Activated CD4-positive, alpha-beta memory T cell treated with anti-CD3 and anti-CD28 coated beads, Interleukin-2, amount 10 ng/mL, durations not matched to agents 7 days and 5 days (primary cell): ENCODE results near the gene MTCL1. TPM values are rescaled to one million over a fixed set of nuclear protein-coding genes. Genes with fewer than 3 reads are reported as not detected.

ENCODE experiments used
- CTCF ChIA-PET: fragments of 350-600 bp; sonication (Branson Sonifier 250); formaldehyde crosslinking; loops from one replicate; lab custom pipeline; 2021; ENCODE audit warnings: antibody characterized with exemption, inconsistent platforms; lab: Charles Lee
- POLR2A ChIA-PET: fragments of 350-600 bp; sonication (Branson Sonifier 250); formaldehyde crosslinking; loops from one replicate; lab custom pipeline; 2021; ENCODE audit warnings: antibody characterized with exemption; lab: Charles Lee
- DNase-seq: peaks from one replicate; pipeline ENCODE4 v3.0.0-alpha.2; 2020
- H3K27ac Mint-ChIP-seq: one replicate; pipeline ENCODE4 v1.8.0; 2021; ENCODE audit warnings: mild to moderate bottlenecking, mixed read lengths
- H3K27me3 Mint-ChIP-seq: one replicate; pipeline ENCODE4 v1.8.0; 2021; ENCODE audit warnings: mixed read lengths
- H3K36me3 Mint-ChIP-seq: one replicate; pipeline ENCODE4 v1.8.0; 2021; ENCODE audit warnings: low read depth, mixed read lengths
- H3K4me1 Mint-ChIP-seq: one replicate; pipeline ENCODE4 v1.8.0; 2021; ENCODE audit warnings: mixed read lengths
- H3K4me3 Mint-ChIP-seq: one replicate; pipeline ENCODE4 v1.8.0; 2021; ENCODE audit warnings: mild to moderate bottlenecking, mixed read lengths
- H3K9me3 Mint-ChIP-seq: one replicate; pipeline ENCODE4 v1.8.0; 2021; ENCODE audit warnings: mixed read lengths
- total RNA-seq, 2 experiments: library from RNA; stranded (reverse); gene quantifications; one replicate each; pipeline ENCODE4 v1.2.3, GENCODE V29; 2021

The MTCL1 gene
- total RNA-seq, 2 experiments from 2014 or later, result 0.75 to 1.1 TPM

GRCh38 chr18:8744038-8744437 lies 38.7 kb downstream of the MTCL1 start:
- peaks cover 4% of the 10 kb centered on the region for H3K27me3 Mint-ChIP-seq
- CTCF ChIA-PET, result interaction anchor here (1.3 kb wide), 1 partner anchor 135 kb away, joined by 3 read pairs; the partner anchor contains the start of gene RAB12
- peaks cover 24% of the 10 kb centered on the region for H3K9me3 Mint-ChIP-seq
- H3K36me3 Mint-ChIP-seq, result peaks cover 12% of the 10 kb centered on the region
- H3K4me1 Mint-ChIP-seq, result peaks cover 35% of the 10 kb centered on the region
- no peak overlapping the region for H3K4me3 Mint-ChIP-seq
- POLR2A ChIA-PET, result no interaction called here
- H3K27ac Mint-ChIP-seq, result peak overlapping the region; percentile 9
- no peak for DNase-seq

GRCh38 chr18:8744656-8745055 lies 39.3 kb downstream of the MTCL1 start:
- H3K36me3 Mint-ChIP-seq, result peaks cover 12% of the 10 kb centered on the region
- CTCF ChIA-PET, result interaction anchor here (1.3 kb wide), 1 partner anchor 136 kb away, joined by 3 read pairs; the partner anchor contains the start of gene RAB12
- no peak overlapping the region for H3K4me3 Mint-ChIP-seq
- POLR2A ChIA-PET, result no interaction called here
- H3K27ac Mint-ChIP-seq, result peak overlapping the region; percentile 9
- peaks cover 24% of the 10 kb centered on the region for H3K9me3 Mint-ChIP-seq
- DNase-seq, result peak; percentile 43
- peaks cover 4% of the 10 kb centered on the region for H3K27me3 Mint-ChIP-seq
- peaks cover 35% of the 10 kb centered on the region for H3K4me1 Mint-ChIP-seq

DNA sequence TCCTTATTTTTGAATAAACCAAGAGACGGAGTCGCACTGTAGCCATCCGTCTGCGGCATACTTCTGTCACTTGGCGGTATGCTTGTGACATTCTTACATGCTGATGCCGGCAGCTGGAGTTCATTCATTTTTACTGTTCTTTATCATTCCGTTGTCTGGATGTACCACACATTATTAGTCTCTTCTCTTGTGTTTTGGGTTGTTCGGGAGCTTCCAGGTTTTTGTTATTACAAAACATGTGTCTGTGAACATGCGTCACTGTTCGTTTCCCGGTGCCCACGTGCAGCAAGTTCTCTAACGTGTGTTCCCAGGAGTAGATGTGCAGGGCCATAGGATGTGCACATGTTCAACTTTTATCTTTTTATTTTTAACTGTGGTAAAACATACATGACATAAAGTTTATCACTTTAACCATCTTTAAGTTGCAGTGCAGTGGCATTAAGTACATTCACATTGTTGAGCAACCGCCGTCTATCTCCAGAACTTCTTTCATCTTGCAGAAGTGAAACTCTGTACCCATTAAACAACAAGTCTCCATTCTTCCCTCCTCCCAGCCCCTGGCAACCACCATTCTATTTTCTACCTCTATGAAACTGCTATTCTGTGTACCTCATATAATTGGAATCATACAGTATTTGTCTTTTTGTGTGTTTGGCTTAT lies 40.1 kb downstream of the MTCL1 start:
- Mint-ChIP-seq H3K36me3 (peaks cover 12% of the 10 kb centered on the region), H3K27me3 (peaks cover 4% of the 10 kb centered on the region), H3K4me3 (no peak overlapping the region), H3K27ac (no peak overlapping the region), H3K9me3 (peaks cover 24% of the 10 kb centered on the region), H3K4me1 (peaks cover 38% of the 10 kb centered on the region)
- ChIA-PET POLR2A (no interaction called here), CTCF (no interaction called here)
- no peak for DNase-seq

- H3K9me3 Mint-ChIP-seq, result peaks cover 10% of the 10 kb centered on the region
- H3K4me3 Mint-ChIP-seq, result no peak overlapping the region
- H3K4me1 Mint-ChIP-seq, result peaks cover 33% of the 10 kb centered on the region
- peaks cover 4% of the 10 kb centered on the region for H3K27me3 Mint-ChIP-seq
- H3K36me3 Mint-ChIP-seq, result peaks cover 9% of the 10 kb centered on the region
- H3K27ac Mint-ChIP-seq, result no peak overlapping the region
- ChIA-PET CTCF (interaction anchor here (1.3 kb wide), 1 partner anchor 51 kb away, joined by 3 read pairs; no protein-coding TSS in a partner anchor), POLR2A (interaction anchor here (0.9 to 1.3 kb wide), 2 partner anchors 8 to 12 kb away, joined by 3 read pairs; no protein-coding TSS in a partner anchor)
- DNase-seq, result no peak
These were observed 42.1 kb downstream of the MTCL1 start for GRCh38 chr18:8747440-8747937.

DNA sequence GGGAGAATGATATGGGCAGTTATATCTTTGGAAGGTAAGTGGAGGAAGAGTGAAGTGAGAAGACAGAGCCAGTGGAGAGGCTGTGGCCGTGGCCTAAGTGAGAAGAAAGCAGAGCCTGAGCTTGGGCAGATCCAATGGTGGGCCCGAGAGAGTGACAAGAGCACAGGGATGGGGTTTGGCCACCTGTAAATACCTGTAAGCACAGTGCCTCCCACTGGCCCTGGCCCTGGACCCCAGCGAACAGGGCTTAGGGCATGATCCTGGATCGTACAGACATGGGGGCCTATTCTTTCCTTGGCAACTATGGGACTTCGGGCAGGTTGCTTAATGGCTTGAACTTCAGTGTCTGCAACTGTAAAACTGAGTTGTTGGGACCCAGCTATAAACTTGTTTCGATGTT lies 44.1 kb downstream of the MTCL1 start:
- Mint-ChIP-seq H3K9me3 (no peaks in the 10 kb centered on the region), H3K4me3 (no peak overlapping the region), H3K27ac (no peak overlapping the region), H3K36me3 (peaks cover 3% of the 10 kb centered on the region), H3K27me3 (peaks cover 4% of the 10 kb centered on the region), H3K4me1 (peaks cover 20% of the 10 kb centered on the region)
- CTCF ChIA-PET, result interaction anchor here (0.6 kb wide), 1 partner anchor 24 kb away, joined by 3 read pairs; no protein-coding TSS in a partner anchor
- no peak for DNase-seq
- POLR2A ChIA-PET, result no interaction called here

- ChIA-PET POLR2A (no interaction called here), CTCF (no interaction called here)
- H3K27me3 Mint-ChIP-seq, result no peaks in the 10 kb centered on the region
- H3K36me3 Mint-ChIP-seq, result no peaks in the 10 kb centered on the region
- peaks cover 22% of the 10 kb centered on the region for H3K4me1 Mint-ChIP-seq
- H3K9me3 Mint-ChIP-seq, result no peaks in the 10 kb centered on the region
- H3K27ac Mint-ChIP-seq, result no peak overlapping the region
- H3K4me3 Mint-ChIP-seq, result no peak overlapping the region
- DNase-seq, result no peak
These were observed 45.6 kb downstream of the MTCL1 start for GRCh38 chr18:8750954-8751415.

GRCh38 chr18:8751692-8752091 lies 46.3 kb downstream of the MTCL1 start:
- Mint-ChIP-seq H3K27ac (no peak overlapping the region), H3K36me3 (no peaks in the 10 kb centered on the region), H3K9me3 (no peaks in the 10 kb centered on the region), H3K4me1 (peaks cover 24% of the 10 kb centered on the region), H3K4me3 (no peak overlapping the region), H3K27me3 (no peaks in the 10 kb centered on the region)
- POLR2A ChIA-PET, result no interaction called here
- DNase-seq, result no peak
- CTCF ChIA-PET, result no interaction called here

DNA sequence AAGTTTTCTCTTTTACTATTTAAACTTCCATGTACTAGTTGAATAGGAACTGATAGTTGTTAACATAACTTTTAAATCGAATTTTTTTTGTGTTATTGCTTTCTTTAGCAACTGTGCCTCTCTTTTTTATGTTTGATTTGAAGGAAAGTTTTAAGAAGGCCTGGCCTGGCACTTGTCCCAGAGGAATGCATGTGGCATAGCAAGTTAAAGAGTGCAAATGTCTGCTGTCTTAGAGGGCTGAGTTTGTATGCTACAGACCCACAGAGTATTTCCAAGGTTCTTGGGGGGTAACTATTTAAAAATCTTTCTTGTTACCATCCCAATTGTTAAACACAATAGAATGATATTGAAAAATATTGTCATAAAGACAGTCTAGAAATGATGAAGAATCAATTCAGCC lies 47.0 kb downstream of the MTCL1 start:
- ChIA-PET CTCF (no interaction called here), POLR2A (no interaction called here)
- Mint-ChIP-seq H3K4me3 (no peak overlapping the region), H3K27me3 (no peaks in the 10 kb centered on the region), H3K27ac (no peak overlapping the region), H3K4me1 (peaks cover 27% of the 10 kb centered on the region), H3K9me3 (no peaks in the 10 kb centered on the region), H3K36me3 (no peaks in the 10 kb centered on the region)
- DNase-seq, result no peak

DNA sequence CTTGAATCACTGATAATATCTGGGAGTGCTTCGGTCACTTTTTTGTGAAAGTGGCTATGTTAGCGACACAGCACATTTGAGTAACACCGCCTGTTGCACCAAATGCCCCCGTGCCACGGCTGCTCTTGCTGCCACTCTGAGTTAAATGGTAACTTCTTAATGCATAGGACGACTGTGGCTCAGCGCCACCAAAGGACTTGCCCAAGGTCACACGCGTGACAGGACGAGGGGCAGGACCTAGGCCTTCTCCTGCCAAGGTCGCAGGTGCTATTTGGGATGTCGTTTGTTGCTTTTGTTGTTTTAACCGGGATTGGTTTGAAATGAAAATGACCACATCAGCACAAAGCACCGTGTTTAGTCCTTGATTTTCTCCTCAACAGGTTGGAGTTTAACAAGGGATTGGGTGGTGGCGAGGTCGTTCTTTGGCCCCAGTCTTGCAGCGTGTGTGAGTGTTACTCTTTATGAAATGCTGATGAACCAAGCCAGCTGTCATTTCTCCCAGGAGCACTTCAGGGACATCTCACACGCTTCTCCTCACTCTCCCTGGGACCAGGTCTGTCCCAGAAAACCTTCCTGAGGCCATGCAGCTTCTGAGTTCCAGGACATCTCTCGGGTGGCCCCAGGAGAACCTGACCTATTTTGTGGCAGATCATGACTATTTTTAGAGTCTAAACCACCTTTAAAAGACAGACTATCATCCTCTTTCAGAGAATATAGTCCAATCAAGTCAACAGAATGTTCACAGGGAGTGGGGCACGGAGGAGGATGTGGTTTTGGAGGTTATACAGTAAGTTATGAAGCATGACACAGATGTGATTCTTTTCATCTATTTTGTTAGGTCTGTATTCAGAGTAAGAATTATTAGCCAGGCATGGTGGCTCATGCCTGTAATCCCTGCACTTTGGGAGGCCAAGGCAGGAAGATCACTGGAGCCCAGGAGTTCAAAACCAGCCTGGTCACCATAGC lies 49.9 kb downstream of the MTCL1 start:
- Mint-ChIP-seq H3K4me3 (peak overlapping the region; percentile 26), H3K36me3 (no peaks in the 10 kb centered on the region), H3K27me3 (no peaks in the 10 kb centered on the region), H3K9me3 (no peaks in the 10 kb centered on the region), H3K27ac (peak overlapping the region; percentile 85), H3K4me1 (peaks cover 30% of the 10 kb centered on the region)
- CTCF ChIA-PET, result no interaction called here
- DNase-seq, result peak; percentile 74
- POLR2A ChIA-PET, result interaction anchor here (1.0 to 1.6 kb wide), 3 partner anchors 8 to 864 kb away, joined by 3 to 4 read pairs (median 3); no protein-coding TSS in a partner anchor

DNA sequence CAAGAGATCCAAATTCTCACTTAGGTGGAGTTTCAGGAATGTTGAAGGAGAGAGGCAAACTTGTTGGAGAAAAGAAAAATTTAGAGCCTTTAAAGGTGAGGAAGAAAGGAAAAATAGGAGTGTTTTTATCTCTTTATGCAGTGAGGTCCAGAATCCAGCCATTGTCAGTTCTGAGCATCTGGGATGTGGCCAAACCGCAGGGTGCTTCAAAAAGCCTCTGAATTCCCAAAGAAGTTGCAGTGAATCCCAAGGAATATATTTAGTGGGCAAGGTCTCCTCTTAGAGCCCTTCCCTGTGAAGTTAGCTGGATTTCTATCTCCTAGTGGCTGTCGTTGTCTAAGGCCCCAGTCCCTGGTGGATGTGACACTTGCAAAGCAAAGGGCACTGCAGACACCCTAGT lies 51.2 kb downstream of the MTCL1 start:
- Mint-ChIP-seq H3K9me3 (peaks cover 4% of the 10 kb centered on the region), H3K4me3 (no peak overlapping the region), H3K27me3 (peaks cover 2% of the 10 kb centered on the region), H3K27ac (no peak overlapping the region), H3K36me3 (no peaks in the 10 kb centered on the region), H3K4me1 (peaks cover 28% of the 10 kb centered on the region)
- no peak for DNase-seq
- CTCF ChIA-PET, result no interaction called here
- POLR2A ChIA-PET, result no interaction called here

DNA sequence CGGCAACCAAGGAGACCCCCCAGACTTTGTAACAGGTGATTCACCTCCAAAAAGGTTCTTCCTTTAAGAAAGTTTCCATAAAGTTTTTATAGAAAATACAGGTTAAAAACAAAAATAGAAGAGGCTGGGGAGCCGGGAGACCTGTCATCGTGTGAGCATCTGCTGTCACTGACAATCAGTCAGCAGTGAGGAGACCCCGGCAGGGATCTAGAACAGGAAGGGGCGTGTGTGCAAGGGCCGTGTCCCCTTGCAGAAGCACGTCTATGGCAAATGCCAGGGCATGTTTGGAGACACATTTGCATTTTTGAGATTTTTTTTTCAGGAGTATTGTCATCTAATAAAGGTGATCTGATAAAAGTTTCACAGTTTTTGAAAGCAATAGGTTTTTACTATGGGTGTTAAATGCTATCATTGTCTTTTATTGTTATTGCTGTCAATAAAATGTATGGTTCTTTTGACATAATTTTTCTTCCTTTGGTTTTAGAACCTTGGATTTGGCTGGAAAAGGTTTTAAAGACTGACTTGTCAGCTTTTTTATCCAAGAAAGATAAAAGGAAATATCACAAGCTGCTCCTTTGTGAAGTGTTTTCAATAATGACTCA lies 52.1 kb downstream of the MTCL1 start:
- Mint-ChIP-seq H3K4me3 (no peak overlapping the region), H3K36me3 (no peaks in the 10 kb centered on the region), H3K27ac (no peak overlapping the region), H3K27me3 (peaks cover 2% of the 10 kb centered on the region), H3K4me1 (peaks cover 28% of the 10 kb centered on the region), H3K9me3 (peaks cover 11% of the 10 kb centered on the region)
- no peak for DNase-seq
- ChIA-PET CTCF (no interaction called here), POLR2A (interaction anchor here (1.2 kb wide), 1 partner anchor 51 kb away, joined by 3 read pairs; no protein-coding TSS in a partner anchor)

GRCh38 chr18:8758466-8758865 lies 53.1 kb downstream of the MTCL1 start:
- no peak for DNase-seq
- peaks cover 28% of the 10 kb centered on the region for H3K4me1 Mint-ChIP-seq
- H3K27ac Mint-ChIP-seq, result no peak overlapping the region
- peaks cover 2% of the 10 kb centered on the region for H3K27me3 Mint-ChIP-seq
- peaks cover 12% of the 10 kb centered on the region for H3K9me3 Mint-ChIP-seq
- no peak overlapping the region for H3K4me3 Mint-ChIP-seq
- H3K36me3 Mint-ChIP-seq, result no peaks in the 10 kb centered on the region
- POLR2A ChIA-PET, result no interaction called here
- CTCF ChIA-PET, result no interaction called here
